AG09319 (cell line): Measurements from ENCODE around the gene BTBD1.
A peak's percentile ranks its signal among the peaks of the same experiment; 100 is the strongest.
"Not testable (repeated sequence)": the region's sequence is repeated elsewhere in the genome, so short reads cannot be mapped to it uniquely, and the experiment has no call there.

Experiments
- DNase-seq: peaks from one replicate; pipeline ENCODE4 v3.0.0-alpha.2; 2010; ENCODE audit warnings: low read depth; ENCODE audit errors: extremely low read depth
- TF ChIP-seq, protein P1 (sequence below): IDR thresholded peaks from 2 replicates; pipeline ENCODE4 v1.5.1; 2011; ENCODE audit warnings: low read depth, mild to moderate bottlenecking, inconsistent platforms, low read length, moderate library complexity

BTBD1 gene

DNA sequence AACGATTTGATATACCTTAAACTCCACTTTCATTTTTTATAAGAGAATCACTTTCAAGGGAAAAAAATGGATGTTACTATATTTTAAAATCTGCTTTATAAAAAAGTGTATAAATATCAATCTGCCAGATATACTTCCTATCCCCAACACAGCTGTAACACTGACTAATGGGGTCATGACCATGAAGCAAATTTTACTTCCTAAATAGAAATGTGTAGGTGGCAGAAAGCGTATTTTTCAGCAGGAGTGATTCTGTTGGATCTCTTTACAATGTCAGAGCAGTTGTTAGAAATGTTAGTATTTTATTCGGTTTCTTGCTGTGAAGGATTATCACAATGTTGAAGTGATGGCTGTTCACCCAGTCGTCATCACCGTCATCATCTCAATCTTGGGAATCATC, 50.1 kb downstream of the BTBD1 start:
- DNase-seq = no peak
- TF ChIP-seq, protein P1, sequence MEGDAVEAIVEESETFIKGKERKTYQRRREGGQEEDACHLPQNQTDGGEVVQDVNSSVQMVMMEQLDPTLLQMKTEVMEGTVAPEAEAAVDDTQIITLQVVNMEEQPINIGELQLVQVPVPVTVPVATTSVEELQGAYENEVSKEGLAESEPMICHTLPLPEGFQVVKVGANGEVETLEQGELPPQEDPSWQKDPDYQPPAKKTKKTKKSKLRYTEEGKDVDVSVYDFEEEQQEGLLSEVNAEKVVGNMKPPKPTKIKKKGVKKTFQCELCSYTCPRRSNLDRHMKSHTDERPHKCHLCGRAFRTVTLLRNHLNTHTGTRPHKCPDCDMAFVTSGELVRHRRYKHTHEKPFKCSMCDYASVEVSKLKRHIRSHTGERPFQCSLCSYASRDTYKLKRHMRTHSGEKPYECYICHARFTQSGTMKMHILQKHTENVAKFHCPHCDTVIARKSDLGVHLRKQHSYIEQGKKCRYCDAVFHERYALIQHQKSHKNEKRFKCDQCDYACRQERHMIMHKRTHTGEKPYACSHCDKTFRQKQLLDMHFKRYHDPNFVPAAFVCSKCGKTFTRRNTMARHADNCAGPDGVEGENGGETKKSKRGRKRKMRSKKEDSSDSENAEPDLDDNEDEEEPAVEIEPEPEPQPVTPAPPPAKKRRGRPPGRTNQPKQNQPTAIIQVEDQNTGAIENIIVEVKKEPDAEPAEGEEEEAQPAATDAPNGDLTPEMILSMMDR = no peak

DNA sequence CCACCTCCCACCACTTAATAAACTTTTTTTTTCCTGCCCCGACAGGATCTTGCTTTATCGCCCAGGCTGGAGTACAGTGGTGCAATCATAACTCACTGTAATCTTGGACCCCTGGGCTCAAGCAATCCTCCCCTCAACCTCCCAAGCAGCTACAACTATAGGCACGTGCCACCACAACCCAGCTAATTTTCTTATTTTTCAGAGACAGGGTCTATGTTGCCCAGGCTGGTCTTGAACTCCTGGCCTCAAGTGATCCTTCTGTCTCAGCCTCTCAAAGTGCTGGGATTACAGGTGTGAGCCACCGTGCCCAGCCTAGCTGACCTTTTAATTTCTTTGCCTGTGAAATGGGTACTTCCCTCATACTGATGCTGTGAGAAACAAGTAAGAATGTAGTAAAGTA, 51.7 kb downstream of the BTBD1 start:
- TF ChIP-seq, protein P1 = no peak
- no peak for DNase-seq

DNA sequence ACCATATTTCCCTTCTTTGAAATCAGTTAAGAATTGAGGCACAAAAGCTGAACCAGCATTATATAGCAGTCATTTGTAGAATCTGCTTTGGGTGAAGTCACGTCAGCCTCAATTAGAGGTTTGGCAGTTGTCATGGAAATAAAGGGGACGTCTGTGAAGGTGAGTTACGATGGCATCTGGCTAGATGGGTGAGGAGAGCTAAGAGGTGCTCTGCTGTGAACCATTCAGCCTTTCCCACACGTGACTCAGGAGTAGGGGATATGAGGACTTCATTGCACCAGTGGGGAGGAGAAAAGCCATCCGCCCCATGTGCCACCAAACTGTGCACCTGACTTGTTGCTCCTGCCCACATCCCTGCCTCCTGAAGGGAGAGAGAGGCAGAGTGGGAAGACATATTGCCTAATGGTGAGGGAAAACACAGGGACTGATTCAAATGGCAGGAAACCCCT, 52.8 kb downstream of the BTBD1 start:
- TF ChIP-seq, protein P1 = no peak
- no peak for DNase-seq

DNA sequence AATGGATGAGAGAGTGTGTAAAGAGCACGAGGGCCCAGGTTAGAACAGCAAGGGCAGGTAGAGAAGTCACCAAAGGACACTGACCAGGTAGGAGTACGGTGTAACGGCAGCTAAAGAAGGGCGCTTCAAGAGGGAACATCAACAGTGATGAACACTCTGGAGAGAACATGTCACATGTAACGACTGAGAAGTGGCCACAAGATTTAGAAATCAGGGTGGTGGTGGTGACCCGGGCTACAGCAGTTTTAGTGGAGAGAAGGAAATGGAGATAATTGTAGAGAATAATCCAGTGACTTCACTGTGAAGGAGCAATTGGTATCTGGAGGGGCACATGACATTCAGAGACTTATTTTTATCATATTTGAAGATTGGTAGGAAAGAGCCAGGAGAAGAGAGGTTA, 54.4 kb downstream of the BTBD1 start:
- TF ChIP-seq, protein P1 = no peak
- no peak for DNase-seq

DNA sequence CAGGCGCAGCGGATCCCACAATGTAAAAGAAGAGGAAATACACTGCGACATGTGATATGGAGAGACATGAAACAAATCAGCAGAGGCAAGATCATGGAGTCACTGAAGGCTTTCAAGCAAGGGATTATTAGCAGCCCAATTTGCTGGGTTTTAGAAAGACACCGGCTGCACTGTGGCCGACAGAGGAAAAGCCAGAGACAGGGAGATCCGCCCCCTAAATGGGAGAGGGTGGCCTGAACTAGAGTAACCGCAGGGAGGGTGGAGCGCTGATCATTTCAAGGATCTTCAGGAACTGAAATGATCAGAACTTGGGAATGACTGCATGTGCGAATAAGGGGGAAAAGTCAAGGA, 55.0 kb downstream of the BTBD1 start:
- TF ChIP-seq, protein P1 = no peak
- DNase-seq = no peak

DNA sequence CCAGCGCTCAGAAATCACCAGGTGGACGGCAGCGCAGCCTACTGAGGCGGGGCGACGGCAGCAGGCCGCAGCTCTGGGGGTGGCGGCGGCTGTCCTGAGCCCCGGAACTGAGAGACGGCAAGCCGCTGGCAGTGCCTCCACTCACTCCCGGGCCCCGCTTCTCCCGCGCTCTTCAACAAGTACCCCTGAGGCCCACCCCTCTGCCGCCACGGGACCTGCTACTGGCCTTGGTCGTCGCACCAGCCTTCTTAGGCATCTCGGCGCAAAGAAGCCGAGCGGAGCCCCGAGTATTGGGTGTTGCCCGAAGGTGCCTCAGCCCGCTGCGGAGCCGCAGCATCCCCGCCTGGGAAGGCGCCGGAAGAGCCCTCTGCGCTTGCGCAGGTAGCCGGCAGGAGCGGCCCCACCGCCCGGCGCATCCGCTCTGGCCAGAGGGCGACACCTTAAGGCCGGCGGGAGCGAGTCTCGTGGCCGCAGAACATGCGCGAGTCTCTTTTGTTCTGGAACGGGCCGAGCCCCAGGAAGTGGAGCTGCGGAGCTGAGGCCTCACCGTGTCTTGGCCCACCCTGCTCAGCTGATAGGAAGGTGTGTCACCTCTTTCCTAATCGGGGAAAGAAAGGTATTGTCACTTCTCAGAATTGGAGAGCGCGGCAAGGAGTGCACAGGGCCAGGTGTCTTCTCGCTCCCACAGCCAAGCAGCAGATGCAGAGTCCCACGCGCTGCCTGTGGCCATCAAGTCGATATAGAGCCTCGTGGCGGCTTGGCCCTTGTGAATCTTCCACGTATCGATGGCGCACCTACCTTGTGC, 55.6 kb downstream of the BTBD1 start, which contains the start of gene C15orf40:
TSS of gene C15orf40 (minus strand) at position 369 of the 805 bp plus-strand sequence. CDS start at position 337, 32 bp downstream.
- TF ChIP-seq, protein P1 = peak; percentile 73
- DNase-seq = peak; percentile 77

DNA sequence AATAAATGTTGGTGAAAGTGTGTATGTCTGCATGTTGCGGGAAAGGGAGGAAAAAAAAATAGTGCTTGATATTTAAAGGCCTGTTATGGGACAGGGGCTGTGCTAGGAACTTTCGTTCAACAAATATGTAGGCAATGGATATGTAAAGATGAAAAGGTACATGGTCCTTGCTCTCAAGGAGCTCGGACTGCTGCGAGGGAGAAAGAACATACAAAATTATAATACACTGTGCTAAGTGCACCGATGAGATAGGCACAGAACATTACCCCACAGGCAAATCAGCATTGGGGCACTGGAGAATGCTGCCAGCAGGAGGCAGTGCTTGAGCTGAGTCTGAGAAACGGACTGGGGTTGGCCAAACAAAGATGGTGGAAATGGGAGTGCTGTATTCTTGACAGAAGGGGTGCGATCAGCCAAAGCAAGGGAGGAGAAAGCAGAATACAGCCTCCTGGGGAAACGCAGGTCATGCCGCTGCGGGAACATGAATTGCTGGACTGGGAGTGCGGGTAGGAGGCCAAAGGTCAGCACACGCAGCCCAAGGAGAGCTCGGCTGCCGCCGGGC, 56.3 kb downstream of the BTBD1 start:
- TF ChIP-seq, protein P1 = peak; percentile 90
- peak; percentile 39 for DNase-seq

DNA sequence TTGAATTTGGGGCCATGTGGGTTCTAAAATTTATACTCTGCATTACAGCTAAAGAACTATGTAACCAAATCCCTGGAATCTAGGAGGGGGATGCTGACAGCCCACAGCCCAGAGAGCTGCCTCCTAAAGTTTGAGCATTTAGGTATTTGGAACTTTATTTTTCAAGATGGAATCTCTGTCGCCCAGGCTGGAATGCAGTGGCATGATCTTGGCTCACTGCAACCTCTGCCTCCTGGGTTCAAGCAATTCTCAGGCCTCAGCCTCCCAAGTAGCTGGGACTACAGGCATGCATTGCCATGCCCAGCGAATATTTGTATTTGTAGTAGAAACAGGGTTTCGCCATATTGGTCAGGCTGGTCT, 66.4 kb downstream of the BTBD1 start:
- DNase-seq = not testable (repeated sequence)
